WTC11 (cell line): ENCODE results near the gene CADM3. TPM values are rescaled to one million over a fixed set of nuclear protein-coding genes. Genes with fewer than 3 reads are reported as not detected.

ENCODE experiments used
- ATAC-seq: fragments of 200-7000 bp; cut with Tn5 transposase; 2 replicates; pipeline ENCODE4 v1.10.0; 2021; ENCODE audit warnings: mild to moderate bottlenecking, moderate library complexity
- CTCF ChIA-PET: fragments of 300-600 bp; sonication (Branson Sonifier 250); formaldehyde crosslinking; loops from one replicate; lab custom pipeline; 2021; ENCODE audit warnings: antibody characterized with exemption; lab: Charles Lee
- POLR2A ChIA-PET: fragments of 350-600 bp; sonication (Branson Sonifier 250); formaldehyde crosslinking; loops from one replicate; lab custom pipeline; 2021; ENCODE audit warnings: antibody characterized with exemption; lab: Charles Lee
- DNase-seq: peaks from one replicate; pipeline ENCODE4 v3.0.0; 2021; ENCODE audit warnings: low spot score
- H3K27ac Mint-ChIP-seq: 2 replicates; pipeline ENCODE4 v1.8.0; 2021; ENCODE audit warnings: mixed read lengths
- H3K27me3 Mint-ChIP-seq: 2 replicates; pipeline ENCODE4 v1.8.0; 2021; ENCODE audit warnings: low read depth, mild to moderate bottlenecking, moderate library complexity, mixed read lengths
- H3K36me3 Mint-ChIP-seq: 2 replicates; pipeline ENCODE4 v1.8.0; 2021; ENCODE audit warnings: mixed read lengths
- H3K4me1 Mint-ChIP-seq: 2 replicates; pipeline ENCODE4 v1.8.0; 2022; ENCODE audit warnings: mixed read lengths
- H3K4me3 Mint-ChIP-seq: 2 replicates; pipeline ENCODE4 v1.8.0; 2021; ENCODE audit warnings: mild to moderate bottlenecking, moderate library complexity, mixed read lengths
- H3K9me3 Mint-ChIP-seq: 2 replicates; pipeline ENCODE4 v1.8.0; 2021; ENCODE audit warnings: mixed read lengths
- ARID4B ChIP-seq: sonication (generic); formaldehyde crosslinking; IDR thresholded peaks from 2 replicates; pipeline ENCODE4 v1.8.0; 2023; ENCODE audit warnings: missing genetic modification reagents, mild to moderate bottlenecking, borderline replicate concordance
- ATF1 ChIP-seq: sonication (generic); formaldehyde crosslinking; IDR thresholded peaks from 2 replicates; pipeline ENCODE4 v1.8.1; 2023; ENCODE audit warnings: mild to moderate bottlenecking, moderate library complexity, missing genetic modification reagents
- ETV6 ChIP-seq: sonication (generic); formaldehyde crosslinking; IDR thresholded peaks from 2 replicates; pipeline ENCODE4 v1.8.1; 2022; ENCODE audit warnings: mild to moderate bottlenecking, missing genetic modification reagents
- HMGXB4 ChIP-seq: sonication (generic); formaldehyde crosslinking; IDR thresholded peaks from 2 replicates; pipeline ENCODE4 v1.8.1; 2023; ENCODE audit warnings: mild to moderate bottlenecking, moderate library complexity, missing genetic modification reagents
- NR3C1 ChIP-seq: sonication (generic); formaldehyde crosslinking; conservative IDR thresholded peaks from 2 replicates; pipeline ENCODE4 v1.8.1; 2023; ENCODE audit warnings: low read depth, mild to moderate bottlenecking, missing genetic modification reagents
- PRDM15 ChIP-seq: sonication (generic); formaldehyde crosslinking; IDR thresholded peaks from 2 replicates; pipeline ENCODE4 v1.8.0; 2022; ENCODE audit warnings: missing genetic modification reagents
- PRRX2 ChIP-seq: fragments of 250-450 bp; sonication (Bioruptor Pico); IDR thresholded peaks from 2 replicates; pipeline ENCODE4 v1.8.0; 2021; ENCODE audit warnings: mild to moderate bottlenecking
- USF2 ChIP-seq: sonication (generic); formaldehyde crosslinking; IDR thresholded peaks from 2 replicates; pipeline ENCODE4 v1.8.1; 2023; ENCODE audit warnings: mild to moderate bottlenecking, missing genetic modification reagents, moderate library complexity
- ZNF263 ChIP-seq: sonication (generic); formaldehyde crosslinking; IDR thresholded peaks from 2 replicates; pipeline ENCODE4 v1.8.1; 2022; ENCODE audit warnings: low read depth, mild to moderate bottlenecking, moderate library complexity, missing genetic modification reagents
- ZNF281 ChIP-seq: sonication (generic); formaldehyde crosslinking; IDR thresholded peaks from 2 replicates; pipeline ENCODE4 v1.8.0; 2023; ENCODE audit warnings: mild to moderate bottlenecking, missing genetic modification reagents
- total RNA-seq: library from RNA; stranded (reverse); gene quantifications from 3 replicates; pipeline ENCODE4 v1.2.3, GENCODE V29; 2021

CADM3 gene
- total RNA-seq, 1 experiment from 2014 or later = 5.1 TPM

GRCh38 chr1:159141584-159142390, 29.6 kb upstream of the CADM3 start:
- TF ChIP-seq ARID4B (CRISPR knock-in tag) (no peak), ATF1 (CRISPR knock-in tag) (no peak), ETV6 (CRISPR knock-in tag) (0 out of 2 replicates have a peak, but pooled peaks have one; percentile 18), ZNF281 (CRISPR knock-in tag) (no peak), NR3C1 (no peak), PRRX2 (no peak), USF2 (CRISPR knock-in tag) (no peak), HMGXB4 (CRISPR knock-in tag) (no peak), PRDM15 (peak; percentile 92), ZNF263 (CRISPR knock-in tag) (no peak)
- Mint-ChIP-seq H3K9me3 (no peaks in the 10 kb centered on the region), H3K27me3 (no peaks in the 10 kb centered on the region; the same call in 1 of the 2 replicates), H3K27ac (no peak overlapping the region), H3K4me3 (no peak overlapping the region), H3K4me1 (peaks cover 5% of the 10 kb centered on the region), H3K36me3 (no peaks in the 10 kb centered on the region)
- DNase-seq (peak; percentile 34), ATAC-seq (peak; percentile 90)
- CTCF ChIA-PET = interaction anchor here (1.3 to 4.1 kb wide), 6 partner anchors 9 to 72 kb away, joined by 5 to 34 read pairs (median 8); no protein-coding TSS in a partner anchor
- POLR2A ChIA-PET = interaction anchor here (0.5 to 0.7 kb wide), 2 partner anchors 11 to 29 kb away, joined by 3 read pairs; partner anchors contain the start of gene CADM3
